GM12878 (cell line): ENCODE data around the gene UGT8. TPM values are rescaled to one million over a fixed set of nuclear protein-coding genes. Genes with fewer than 3 reads are reported as not detected.

Experiments used
- CEBPZ ChIP-seq: fragments of 150-350 bp; IDR thresholded peaks from 2 replicates; pipeline ENCODE4 v1.6.1; 2016; ENCODE audit warnings: low read depth, low read length
- E4F1 ChIP-seq: fragments of 450-650 bp; IDR thresholded peaks from 2 replicates; pipeline ENCODE4 v1.6.1; 2018; ENCODE audit warnings: borderline replicate concordance, mild to moderate bottlenecking; ENCODE audit not compliant: partially characterized antibody
- ESRRA ChIP-seq: IDR thresholded peaks from 2 replicates; pipeline ENCODE4 v1.6.1; 2012; ENCODE audit warnings: mild to moderate bottlenecking, low read length, improper control_type of control experiment
- PBX3 ChIP-seq: IDR thresholded peaks from 2 replicates; pipeline ENCODE4 v1.6.1; 2011; ENCODE audit warnings: mild to moderate bottlenecking, low read depth, low read length, moderate library complexity; ENCODE audit not compliant: insufficient replicate concordance
- SRF ChIP-seq, 2 experiments: IDR thresholded peaks; 2 replicates each; pipeline ENCODE4 v1.6.1; 2011; ENCODE audit warnings: low read depth in 2 of 2, low read length in 2 of 2, mild to moderate bottlenecking in 1 of 2, moderate library complexity in 1 of 2
- STAT1 ChIP-seq: fragments of 450-650 bp; conservative IDR thresholded peaks from 2 replicates; pipeline ENCODE4 v1.6.1; 2014; ENCODE audit warnings: antibody characterized with exemption, mild to moderate bottlenecking
- ZNF274 ChIP-seq: IDR thresholded peaks from one replicate; pipeline ENCODE4 v1.8.0; 2011; ENCODE audit not compliant: insufficient read length, insufficient read depth
- polyA plus RNA-seq, 11 experiments: library from polyadenylated mRNA; depleted of rRNA in 4 of 11; unstranded in 6 of 11; stranded (reverse) in 5 of 11; fragments of >200 nt; fragmentation: Nextera tagmentation in 4 of 11; fragmentation: Illumina TruSeq in 1 of 11; extraction: Ambion mirVana in 4 of 11; extraction: Trizol in 1 of 11; gene quantifications; 1 replicate in 1 of 11; 2 replicates in 10 of 11; pipeline versions ENCODE4 v1.2.1 to v1.2.3, GENCODE V29; 2011 to 2016; ENCODE audit warnings: inconsistent platforms in 2 of 11, missing spikeins in 2 of 11, low read depth in 1 of 11
- total RNA-seq, 4 experiments: library from RNA; depleted of rRNA in 3 of 4; stranded (reverse); fragments of >200 nt in 3 of 4; fragmentation: Illumina TruSeq in 1 of 4; extraction: Trizol in 1 of 4; gene quantifications; 2 replicates each; pipeline versions ENCODE4 v1.2.1 to v1.2.3, GENCODE V29; 2013 to 2021

The UGT8 gene
- total and polyA plus RNA-seq, 10 of the 15 experiments (the other 5 are each of a cell fraction or from before 2014, with no cell fraction given) = 0.16 to 1.1 (median 0.49) TPM

GRCh38 chr4:114658776-114659175 is 60.2 kb downstream of the UGT8 start (continued):
- TF ChIP-seq CEBPZ = no peak
- no peak for TF ChIP-seq ZNF274
- TF ChIP-seq E4F1 = no peak
- no peak for TF ChIP-seq PBX3
- no peak for TF ChIP-seq ESRRA
- no peak for TF ChIP-seq STAT1
- no peak for TF ChIP-seq SRF (IDR thresholded peaks at IDR 0.05; ENCODE audit: low read depth in 2 of 2, low read length in 2 of 2)
